H9 (cell line): ENCODE results near the gene PLN. TPM values are rescaled to one million over a fixed set of nuclear protein-coding genes. Genes with fewer than 3 reads are reported as not detected.

Experiments used
- DNase-seq: peaks from one replicate; pipeline ENCODE4 v3.0.0-alpha.2; 2017
- H2AFZ ChIP-seq: one replicate; pipeline ENCODE4 v1.6.1; 2013; ENCODE audit warnings: mild to moderate bottlenecking, low read length, control low read depth, moderate library complexity
- H2AK5ac ChIP-seq: 2 replicates; pipeline ENCODE4 v1.6.1; 2013; ENCODE audit warnings: low read length, control low read depth, mixed read lengths; ENCODE audit not compliant: insufficient read length
- H2BK120ac ChIP-seq: one replicate; pipeline ENCODE4 v1.6.1; 2013; ENCODE audit warnings: low read depth, mild to moderate bottlenecking, low read length, control low read depth, inconsistent platforms; ENCODE audit not compliant: poor library complexity, severe bottlenecking
- H2BK12ac ChIP-seq: 2 replicates; pipeline ENCODE4 v1.6.1; 2013; ENCODE audit warnings: low read length, control low read depth, mixed read lengths, low read depth; ENCODE audit not compliant: insufficient read length
- H2BK15ac ChIP-seq: 2 replicates; pipeline ENCODE4 v1.6.1; 2013; ENCODE audit warnings: low read depth, low read length, control low read depth
- H2BK20ac ChIP-seq: one replicate; pipeline ENCODE4 v1.6.1; 2013; ENCODE audit warnings: low read depth, mild to moderate bottlenecking, low read length, control low read depth, inconsistent platforms; ENCODE audit not compliant: poor library complexity, severe bottlenecking
- H2BK5ac ChIP-seq: 2 replicates; pipeline ENCODE4 v1.6.1; 2013; ENCODE audit warnings: low read length, control low read depth, mixed read lengths; ENCODE audit not compliant: insufficient read length
- H3K14ac ChIP-seq: 2 replicates; pipeline ENCODE4 v1.6.1; 2013; ENCODE audit warnings: low read length, control low read depth; ENCODE audit not compliant: insufficient read depth
- H3K18ac ChIP-seq: 2 replicates; pipeline ENCODE4 v1.6.1; 2013; ENCODE audit warnings: low read depth, mild to moderate bottlenecking, mixed read lengths, low read length, control low read depth; ENCODE audit not compliant: insufficient read length
- H3K23ac ChIP-seq: 2 replicates; pipeline ENCODE4 v1.6.1; 2013; ENCODE audit warnings: low read length, control low read depth, mixed read lengths, low read depth; ENCODE audit not compliant: insufficient read length
- H3K23me2 ChIP-seq: 2 replicates; pipeline ENCODE4 v1.6.1; 2013; ENCODE audit warnings: low read depth, mild to moderate bottlenecking, mixed read lengths, low read length, control low read depth; ENCODE audit not compliant: insufficient read length, poor library complexity, severe bottlenecking
- H3K27ac ChIP-seq: 2 replicates; pipeline ENCODE4 v1.5.1; 2013; ENCODE audit warnings: low read length, control low read depth, mixed read lengths, low read depth; ENCODE audit not compliant: insufficient read length
- H3K27me3 ChIP-seq: 2 replicates; pipeline ENCODE4 v1.6.1; 2013; ENCODE audit warnings: low read length, control low read depth, inconsistent platforms; ENCODE audit not compliant: insufficient read depth
- H3K4ac ChIP-seq: 2 replicates; pipeline ENCODE4 v1.6.1; 2013; ENCODE audit warnings: low read depth, mild to moderate bottlenecking, control low read depth, inconsistent platforms, low read length, moderate library complexity
- H3K4me1 ChIP-seq: 2 replicates; pipeline ENCODE4 v1.6.1; 2013; ENCODE audit warnings: low read length, control low read depth, inconsistent platforms; ENCODE audit not compliant: insufficient read depth
- H3K4me2 ChIP-seq: 2 replicates; pipeline ENCODE4 v1.6.1; 2013; ENCODE audit warnings: low read length, control low read depth, mixed read lengths; ENCODE audit not compliant: insufficient read length, insufficient read depth
- H3K56ac ChIP-seq: 2 replicates; pipeline ENCODE4 v1.6.1; 2013; ENCODE audit warnings: low read depth, mild to moderate bottlenecking, mixed read lengths, low read length, control low read depth; ENCODE audit not compliant: insufficient read length
- H3K79me1 ChIP-seq: 2 replicates; pipeline ENCODE4 v1.6.1; 2013; ENCODE audit warnings: low read depth, mild to moderate bottlenecking, moderate library complexity, low read length, control low read depth, inconsistent platforms; ENCODE audit not compliant: insufficient read depth, poor library complexity, severe bottlenecking
- H3K79me2 ChIP-seq: 2 replicates; pipeline ENCODE4 v1.6.1; 2013; ENCODE audit warnings: low read length, control low read depth, inconsistent platforms; ENCODE audit not compliant: insufficient read depth
- H3K9ac ChIP-seq: 2 replicates; pipeline ENCODE4 v1.6.1; 2013; ENCODE audit warnings: low read length, control low read depth, mixed read lengths; ENCODE audit not compliant: insufficient read length; ENCODE audit errors: extremely low read depth
- H3K9me3 ChIP-seq: one replicate; pipeline ENCODE4 v1.6.1; 2013; ENCODE audit warnings: low read depth, low read length, inconsistent platforms; ENCODE audit not compliant: control insufficient read depth
- H3T11ph ChIP-seq: one replicate; pipeline ENCODE4 v1.6.1; 2013; ENCODE audit warnings: mild to moderate bottlenecking, low read length, control low read depth, inconsistent platforms
- H4K20me1 ChIP-seq: one replicate; pipeline ENCODE4 v1.6.1; 2013; ENCODE audit not compliant: control insufficient read depth, insufficient read length, insufficient read depth
- H4K5ac ChIP-seq: 2 replicates; pipeline ENCODE4 v1.6.1; 2013; ENCODE audit warnings: low read depth, mild to moderate bottlenecking, mixed read lengths, low read length, control low read depth; ENCODE audit not compliant: insufficient read length
- H4K8ac ChIP-seq: replicated peaks from 2 replicates; pipeline ENCODE4 v1.6.1; 2013; ENCODE audit warnings: low read length, control low read depth, mixed read lengths, low read depth; ENCODE audit not compliant: insufficient read length
- H4K91ac ChIP-seq: 2 replicates; pipeline ENCODE4 v1.6.1; 2013; ENCODE audit warnings: low read depth, mild to moderate bottlenecking, moderate library complexity, mixed read lengths, low read length, control low read depth; ENCODE audit not compliant: insufficient read length
- H3K27ac Mint-ChIP-seq, 3 experiments: 2 replicates in 2 of 3; 3 replicates in 1 of 3; pipeline ENCODE4 v1.8.0; 2020 to 2021; ENCODE audit warnings: mixed read lengths in 3 of 3, mild to moderate bottlenecking in 1 of 3, moderate library complexity in 1 of 3
- H3K27me3 Mint-ChIP-seq: 2 replicates; pipeline ENCODE4 v1.8.0; 2021; ENCODE audit warnings: low read depth, mild to moderate bottlenecking, moderate library complexity, mixed read lengths
- H3K36me3 Mint-ChIP-seq, 3 experiments: 2 replicates in 2 of 3; 3 replicates in 1 of 3; pipeline ENCODE4 v1.8.0; 2020 to 2021; ENCODE audit warnings: low read depth in 3 of 3, mixed read lengths in 3 of 3; ENCODE audit not compliant: insufficient read depth in 1 of 3
- H3K4me1 Mint-ChIP-seq, 2 experiments: 2 replicates each; pipeline ENCODE4 v1.8.0; 2020; ENCODE audit warnings: mixed read lengths in 2 of 2
- H3K4me3 Mint-ChIP-seq, 2 experiments: 2 replicates in 1 of 2; 3 replicates in 1 of 2; pipeline ENCODE4 v1.8.0; 2020 to 2021; ENCODE audit warnings: mild to moderate bottlenecking in 2 of 2, mixed read lengths in 2 of 2, moderate library complexity in 1 of 2
- H3K9me3 Mint-ChIP-seq, 2 experiments: 2 replicates in 1 of 2; 3 replicates in 1 of 2; pipeline ENCODE4 v1.8.0; 2020; ENCODE audit warnings: mild to moderate bottlenecking in 2 of 2, mixed read lengths in 2 of 2, moderate library complexity in 1 of 2
- CTCF ChIP-seq: fragments of 200-600 bp; sonication (generic); conservative IDR thresholded peaks from 3 replicates; pipeline ENCODE4 v1.8.0; 2021; ENCODE audit warnings: antibody characterized with exemption, mild to moderate bottlenecking
- WGBS: extraction: QIAGEN DNeasy Blood & Tissue Kit; methylation state at CpG from one replicate; pipeline ENCODE4 v1.1.7; 2013; ENCODE audit warnings: missing lambda C conversion rate, low lambda C conversion rate, mixed read lengths; ENCODE audit not compliant: insufficient read length; ENCODE audit errors: extremely low coverage; 5-methylcytosine and 5-hydroxymethylcytosine counted together
- total RNA-seq: library from RNA; stranded (reverse); gene quantifications from 2 replicates; pipeline ENCODE4 v1.2.1, GENCODE V29; 2021

PLN gene
- total RNA-seq, 1 experiment from 2014 or later: not detected

- no peak overlapping the region for H3K4me3 Mint-ChIP-seq
- Histone ChIP-seq H3K27ac (no peak overlapping the region), H4K5ac (no peak overlapping the region), H2BK5ac (no peak overlapping the region), H4K8ac (no peak overlapping the region), H2AFZ (no peak overlapping the region), H2AK5ac (no peak overlapping the region), H3K9me3 (no peaks in the 10 kb centered on the region), H2BK120ac (no peak overlapping the region), H3K79me1 (no peaks in the 10 kb centered on the region), H3K14ac (no peak overlapping the region), H3K4me1 (no peaks in the 10 kb centered on the region), H3K56ac (no peak overlapping the region), H3K27me3 (no peaks in the 10 kb centered on the region), H4K20me1 (no peaks in the 10 kb centered on the region), H3K18ac (no peak overlapping the region), H3K79me2 (no peaks in the 10 kb centered on the region), H3T11ph (no peak overlapping the region), H4K91ac (no peak overlapping the region), H3K23me2 (no peaks in the 10 kb centered on the region), H3K23ac (no peak overlapping the region), H2BK15ac (no peak overlapping the region), H3K9ac (no peak overlapping the region), H3K4me2 (no peak overlapping the region), H2BK20ac (no peak overlapping the region), H2BK12ac (no peak overlapping the region), H3K4ac (no peak overlapping the region)
- no peaks in the 10 kb centered on the region for H3K4me1 Mint-ChIP-seq
- H3K36me3 Mint-ChIP-seq: no peaks in the 10 kb centered on the region
- 100% methylated on average over 1 of the region's 3 CpGs for WGBS
- H3K27me3 Mint-ChIP-seq: no peaks in the 10 kb centered on the region
- no peak overlapping the region for H3K27ac Mint-ChIP-seq
- no peak for DNase-seq
- H3K9me3 Mint-ChIP-seq: no peaks in the 10 kb centered on the region
- peak; percentile 82 for TF ChIP-seq CTCF
Observed at GRCh38 chr6:118509009-118509617, 39.0 kb upstream of the PLN start.
